ENCODE data around the gene COPS3.

The COPS3 gene

DNA sequence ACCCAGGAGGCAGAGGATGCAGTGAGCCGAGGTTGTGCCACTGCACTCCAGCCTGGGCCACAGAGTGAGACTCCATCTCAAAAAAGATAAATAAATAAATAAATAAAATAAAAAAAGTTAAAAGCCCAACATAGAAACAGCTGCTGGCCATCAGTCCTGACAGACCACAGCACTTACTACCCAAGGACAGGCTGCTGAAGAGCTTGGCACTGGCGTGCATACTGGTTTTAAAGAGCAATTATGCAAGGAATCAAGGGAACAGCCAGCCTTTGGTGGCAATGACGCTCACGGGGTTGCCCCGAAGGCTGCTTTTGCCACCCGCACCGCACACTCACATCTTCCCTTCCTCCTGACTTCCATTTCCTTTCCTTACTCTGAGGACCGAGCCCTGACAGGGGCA, 79.1 kb downstream of the COPS3 start:
- ATAC-seq (ENCODE audit: insufficient read depth, low read depth) (no peak), DNase-seq (no peak)
- peaks cover 8% of the 10 kb centered on the region; the same call in 1 of the 2 replicates for H3K79me2 ChIP-seq (ENCODE audit: insufficient read depth, low read length)
- H3K9me3 ChIP-seq (ENCODE audit: insufficient read depth, low read length, severe bottlenecking) = no peaks in the 10 kb centered on the region
- H3K4me3 ChIP-seq (ENCODE audit: low read depth in 1 of 2, low read length in 2 of 2) = no peak overlapping the region
- no peak overlapping the region for H3K9ac ChIP-seq (ENCODE audit: low read depth, low read length)
- H3K27ac ChIP-seq (ENCODE audit: low read length) = no peak overlapping the region
- peaks cover 9% of the 10 kb centered on the region for H3K36me3 ChIP-seq (ENCODE audit: insufficient read depth, low read length)
- TF ChIP-seq EZH2 (IDR thresholded peaks at IDR 0.05; ENCODE audit: borderline replicate concordance, low read depth, low read length, severe bottlenecking) = no peak
- TF ChIP-seq, protein P1, sequence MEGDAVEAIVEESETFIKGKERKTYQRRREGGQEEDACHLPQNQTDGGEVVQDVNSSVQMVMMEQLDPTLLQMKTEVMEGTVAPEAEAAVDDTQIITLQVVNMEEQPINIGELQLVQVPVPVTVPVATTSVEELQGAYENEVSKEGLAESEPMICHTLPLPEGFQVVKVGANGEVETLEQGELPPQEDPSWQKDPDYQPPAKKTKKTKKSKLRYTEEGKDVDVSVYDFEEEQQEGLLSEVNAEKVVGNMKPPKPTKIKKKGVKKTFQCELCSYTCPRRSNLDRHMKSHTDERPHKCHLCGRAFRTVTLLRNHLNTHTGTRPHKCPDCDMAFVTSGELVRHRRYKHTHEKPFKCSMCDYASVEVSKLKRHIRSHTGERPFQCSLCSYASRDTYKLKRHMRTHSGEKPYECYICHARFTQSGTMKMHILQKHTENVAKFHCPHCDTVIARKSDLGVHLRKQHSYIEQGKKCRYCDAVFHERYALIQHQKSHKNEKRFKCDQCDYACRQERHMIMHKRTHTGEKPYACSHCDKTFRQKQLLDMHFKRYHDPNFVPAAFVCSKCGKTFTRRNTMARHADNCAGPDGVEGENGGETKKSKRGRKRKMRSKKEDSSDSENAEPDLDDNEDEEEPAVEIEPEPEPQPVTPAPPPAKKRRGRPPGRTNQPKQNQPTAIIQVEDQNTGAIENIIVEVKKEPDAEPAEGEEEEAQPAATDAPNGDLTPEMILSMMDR (IDR thresholded peaks at IDR 0.05; ENCODE audit: borderline replicate concordance, extremely low read depth, low read length, poor library complexity, severe bottlenecking) = no peak
- peaks cover 26% of the 10 kb centered on the region; the same call in 1 of the 2 replicates for H4K20me1 ChIP-seq (ENCODE audit: insufficient read depth, low read length)
- no peak overlapping the region for H3K4me2 ChIP-seq (ENCODE audit: insufficient read depth, low read length)
- H3K4me1 ChIP-seq (ENCODE audit: insufficient read depth, low read length) = peaks cover 31% of the 10 kb centered on the region
- no peak overlapping the region for H2AFZ ChIP-seq (ENCODE audit: low read depth, low read length)
- no peaks in the 10 kb centered on the region for H3K27me3 ChIP-seq (ENCODE audit: insufficient read depth, low read length, poor library complexity)

DNA sequence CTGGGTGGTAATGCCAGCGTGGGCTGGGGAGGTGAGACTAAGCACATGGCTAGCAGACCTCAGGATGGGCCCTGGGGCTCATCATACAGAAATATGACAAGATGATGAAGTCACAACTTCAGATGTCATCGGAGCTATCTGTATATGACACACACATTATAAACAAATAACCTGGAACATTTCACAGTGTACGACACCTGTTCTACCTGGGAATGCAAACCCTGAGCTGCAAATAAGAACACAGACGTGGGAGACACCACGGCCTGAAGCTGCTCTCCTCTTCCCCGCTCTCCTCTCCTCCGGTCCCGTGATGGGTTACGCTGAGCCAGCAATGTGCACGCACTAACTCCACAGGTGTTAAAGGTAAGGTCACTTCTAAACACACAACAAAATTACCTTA, 79.8 kb downstream of the COPS3 start:
- DNase-seq (no peak), ATAC-seq (ENCODE audit: insufficient read depth, low read depth) (no peak)
- TF ChIP-seq, protein P1 (IDR thresholded peaks at IDR 0.05; ENCODE audit: borderline replicate concordance, extremely low read depth, low read length, poor library complexity, severe bottlenecking) = no peak
- TF ChIP-seq EZH2 (IDR thresholded peaks at IDR 0.05; ENCODE audit: borderline replicate concordance, low read depth, low read length, severe bottlenecking) = no peak
- peaks cover 9% of the 10 kb centered on the region for H3K36me3 ChIP-seq (ENCODE audit: insufficient read depth, low read length)
- no peak overlapping the region for H3K4me2 ChIP-seq (ENCODE audit: insufficient read depth, low read length)
- H3K4me1 ChIP-seq (ENCODE audit: insufficient read depth, low read length) = peaks cover 25% of the 10 kb centered on the region
- H4K20me1 ChIP-seq (ENCODE audit: insufficient read depth, low read length) = peaks cover 22% of the 10 kb centered on the region; the same call in 1 of the 2 replicates
- peaks cover 8% of the 10 kb centered on the region; the same call in 1 of the 2 replicates for H3K79me2 ChIP-seq (ENCODE audit: insufficient read depth, low read length)
- no peak overlapping the region for H3K27ac ChIP-seq (ENCODE audit: low read length)
- no peak overlapping the region for H2AFZ ChIP-seq (ENCODE audit: low read depth, low read length)
- H3K9ac ChIP-seq (ENCODE audit: low read depth, low read length) = no peak overlapping the region
- H3K4me3 ChIP-seq (ENCODE audit: low read depth in 1 of 2, low read length in 2 of 2) = no peak overlapping the region
- H3K27me3 ChIP-seq (ENCODE audit: insufficient read depth, low read length, poor library complexity) = no peaks in the 10 kb centered on the region
- no peaks in the 10 kb centered on the region for H3K9me3 ChIP-seq (ENCODE audit: insufficient read depth, low read length, severe bottlenecking)

GRCh38 chr17:17200831-17201230, 80.2 kb downstream of the COPS3 start:
- DNase-seq (no peak), ATAC-seq (ENCODE audit: insufficient read depth, low read depth) (no peak)
- H3K4me1 ChIP-seq (ENCODE audit: insufficient read depth, low read length) = peaks cover 21% of the 10 kb centered on the region
- H3K27me3 ChIP-seq (ENCODE audit: insufficient read depth, low read length, poor library complexity) = no peaks in the 10 kb centered on the region
- H3K27ac ChIP-seq (ENCODE audit: low read length) = no peak overlapping the region
- TF ChIP-seq, protein P1 (IDR thresholded peaks at IDR 0.05; ENCODE audit: borderline replicate concordance, extremely low read depth, low read length, poor library complexity, severe bottlenecking) = no peak
- no peak for TF ChIP-seq EZH2 (IDR thresholded peaks at IDR 0.05; ENCODE audit: borderline replicate concordance, low read depth, low read length, severe bottlenecking)
- peaks cover 9% of the 10 kb centered on the region for H3K36me3 ChIP-seq (ENCODE audit: insufficient read depth, low read length)
- no peaks in the 10 kb centered on the region for H3K9me3 ChIP-seq (ENCODE audit: insufficient read depth, low read length, severe bottlenecking)
- peaks cover 8% of the 10 kb centered on the region; the same call in 1 of the 2 replicates for H3K79me2 ChIP-seq (ENCODE audit: insufficient read depth, low read length)
- H3K9ac ChIP-seq (ENCODE audit: low read depth, low read length) = no peak overlapping the region
- H2AFZ ChIP-seq (ENCODE audit: low read depth, low read length) = no peak overlapping the region
- no peak overlapping the region for H3K4me2 ChIP-seq (ENCODE audit: insufficient read depth, low read length)
- H3K4me3 ChIP-seq (ENCODE audit: low read depth in 1 of 2, low read length in 2 of 2) = no peak overlapping the region
- peaks cover 22% of the 10 kb centered on the region; the same call in 1 of the 2 replicates for H4K20me1 ChIP-seq (ENCODE audit: insufficient read depth, low read length)

Data from DND-41 (cell line).